GM18508 (cell line): ENCODE measurements around the gene BAIAP2L1.
"Not testable (repeated sequence)": the region's sequence is repeated elsewhere in the genome, so short reads cannot be mapped to it uniquely, and the experiment has no call there.

ENCODE experiments used
- ATAC-seq: cut with Tn5 transposase; IDR thresholded peaks from one replicate; pipeline ENCODE4 v1.9.1; 2021; ENCODE audit warnings: moderate number of reproducible peaks; ENCODE audit not compliant: insufficient read depth, unreplicated experiment

Gene BAIAP2L1

DNA sequence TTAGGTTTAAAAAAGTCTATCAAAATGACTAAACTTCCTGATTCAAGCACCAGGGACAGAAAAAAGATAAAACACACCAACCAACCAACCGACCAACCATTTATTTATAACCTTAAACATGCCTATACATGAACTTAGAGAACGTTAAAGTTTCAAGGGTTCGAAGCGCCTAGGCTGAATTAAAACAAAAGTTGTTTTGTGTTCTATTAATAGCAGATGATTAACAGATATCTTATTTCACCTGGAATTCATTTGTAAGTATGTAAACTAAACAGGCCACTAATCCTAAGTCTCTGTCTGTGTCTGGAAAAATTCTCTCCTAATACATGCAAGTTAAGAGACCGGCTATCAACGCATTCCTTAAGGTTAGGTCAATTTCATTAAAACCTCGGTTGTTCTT is 1.4 kb downstream of the BAIAP2L1 start:
- ATAC-seq: no peak

GRCh38 chr7:98398567-98399372 is 2.1 kb downstream of the BAIAP2L1 start:
- no peak for ATAC-seq

- ATAC-seq: no peak
Measured at GRCh38 chr7:98396768-98397167, 4.1 kb downstream of the BAIAP2L1 start.

DNA sequence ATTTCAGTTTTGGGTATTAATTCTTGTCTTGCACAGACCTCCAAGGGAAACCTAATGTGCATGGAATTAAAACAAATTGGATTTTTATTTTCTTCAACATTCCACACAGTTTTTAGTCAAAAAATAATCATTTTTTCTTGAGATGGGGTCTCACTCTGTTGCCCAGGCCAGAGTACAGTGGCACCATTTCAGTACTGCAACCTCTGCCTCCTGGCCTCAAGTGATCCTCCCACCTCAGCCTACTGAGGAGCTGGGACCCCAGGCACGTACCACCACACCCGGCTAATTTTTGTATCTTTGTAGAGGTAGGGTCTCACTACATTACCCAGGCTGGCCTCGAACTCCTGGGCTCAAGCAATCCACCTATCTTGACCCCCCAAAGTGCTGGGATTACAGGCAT is 4.9 kb downstream of the BAIAP2L1 start:
- no peak for ATAC-seq

DNA sequence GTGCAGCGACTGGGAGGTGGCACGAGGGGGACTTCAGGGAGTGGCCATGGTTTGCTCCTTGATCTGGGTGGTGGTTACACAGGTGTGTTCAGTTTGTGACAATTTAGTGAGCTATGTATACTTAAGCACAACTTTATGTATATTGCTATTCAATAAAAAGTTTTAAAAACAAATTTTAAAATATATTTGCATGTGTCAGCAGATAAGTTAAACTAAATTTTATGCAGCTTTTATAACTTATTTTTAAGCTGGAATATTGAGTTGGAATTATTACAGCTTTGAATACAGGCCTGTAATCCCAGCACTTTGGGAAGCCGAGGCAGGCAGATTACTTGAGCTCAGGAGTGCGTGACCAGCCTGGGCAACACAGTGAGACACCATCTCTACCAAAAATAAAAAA is 5.4 kb downstream of the BAIAP2L1 start:
- no peak for ATAC-seq

DNA sequence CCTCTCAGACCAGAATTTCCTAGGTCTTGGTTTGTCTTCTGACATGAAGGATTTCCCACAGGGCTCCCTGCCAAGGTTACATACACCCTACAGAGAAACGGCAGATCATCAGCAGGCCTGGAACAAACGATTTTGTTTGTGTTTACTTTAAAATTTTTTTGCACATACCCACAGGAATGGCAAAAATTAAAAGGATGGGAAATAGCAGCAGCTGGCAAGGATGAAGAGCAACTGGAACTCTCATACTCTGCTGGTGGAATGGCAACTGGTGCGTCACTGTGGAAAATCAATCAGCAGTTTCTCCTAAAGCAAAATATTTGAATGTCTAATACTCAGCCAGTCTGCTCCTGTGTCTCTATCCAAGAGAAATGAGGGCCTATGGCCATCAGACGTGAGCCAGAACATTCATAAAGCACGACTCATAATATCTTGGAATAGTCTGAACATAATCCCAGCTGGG is 6.5 kb downstream of the BAIAP2L1 start:
- ATAC-seq: no peak

DNA sequence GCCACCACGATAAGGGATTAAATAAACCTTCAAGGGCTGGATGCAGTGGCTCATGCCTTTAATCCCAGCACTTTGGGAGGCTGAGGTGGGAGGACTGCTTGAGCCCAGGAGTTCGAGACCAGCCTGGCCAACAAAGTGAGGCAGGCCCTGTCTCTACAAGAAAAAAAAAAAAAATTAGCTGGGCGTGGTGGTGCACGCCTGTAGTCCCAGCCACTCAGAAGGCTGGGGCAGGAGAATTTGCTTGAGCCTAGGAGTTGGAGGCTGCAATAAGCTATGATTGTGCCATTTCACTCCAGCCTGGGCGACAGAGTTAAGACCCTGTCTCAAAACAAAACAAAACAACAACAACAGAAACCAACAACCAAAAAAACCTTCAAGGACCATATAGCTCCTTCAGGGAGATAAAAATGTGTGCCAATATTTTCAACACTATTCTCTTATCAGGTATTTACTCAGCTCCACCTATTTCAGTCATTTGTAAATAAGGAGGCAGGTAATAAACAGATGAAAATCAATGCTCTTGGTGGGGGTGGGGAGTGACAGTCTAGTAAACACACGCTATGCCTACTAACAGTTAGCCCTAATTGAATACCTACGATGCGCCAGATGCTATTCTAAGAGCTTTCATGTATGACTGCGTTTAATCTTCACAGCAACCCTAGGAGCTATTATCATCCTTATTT is 13.2 kb downstream of the BAIAP2L1 start:
- no peak for ATAC-seq

DNA sequence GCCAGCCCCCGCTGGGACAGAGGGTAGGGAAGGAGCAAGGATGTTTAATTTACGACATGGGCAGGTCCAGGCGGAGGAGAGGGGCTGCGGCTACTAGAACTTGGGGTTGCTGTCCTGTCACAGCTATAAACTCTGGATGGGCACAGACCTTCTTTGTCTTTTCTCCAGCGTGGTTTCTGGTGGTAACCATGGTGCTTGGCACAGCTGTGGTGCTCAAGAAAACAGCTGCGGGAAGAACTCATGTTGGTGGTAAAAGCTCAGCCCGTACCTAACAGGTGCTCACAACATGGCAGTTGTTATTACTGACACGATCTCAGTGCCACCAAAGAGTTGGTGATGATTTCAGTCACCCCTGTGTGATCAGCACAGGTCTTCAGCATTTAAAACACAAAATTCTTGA is 13.8 kb downstream of the BAIAP2L1 start:
- ATAC-seq: no peak

- ATAC-seq: not testable (repeated sequence)
Measured at GRCh38 chr7:98385532-98385931, 15.4 kb downstream of the BAIAP2L1 start.

GRCh38 chr7:98378210-98378819 is 22.6 kb downstream of the BAIAP2L1 start:
- ATAC-seq: no peak

GRCh38 chr7:98376711-98377110 is 24.2 kb downstream of the BAIAP2L1 start:
- no peak for ATAC-seq

GRCh38 chr7:98375664-98376063 is 25.2 kb downstream of the BAIAP2L1 start:
- ATAC-seq: no peak

GRCh38 chr7:98374285-98374680 is 26.6 kb downstream of the BAIAP2L1 start:
- ATAC-seq: no peak

DNA sequence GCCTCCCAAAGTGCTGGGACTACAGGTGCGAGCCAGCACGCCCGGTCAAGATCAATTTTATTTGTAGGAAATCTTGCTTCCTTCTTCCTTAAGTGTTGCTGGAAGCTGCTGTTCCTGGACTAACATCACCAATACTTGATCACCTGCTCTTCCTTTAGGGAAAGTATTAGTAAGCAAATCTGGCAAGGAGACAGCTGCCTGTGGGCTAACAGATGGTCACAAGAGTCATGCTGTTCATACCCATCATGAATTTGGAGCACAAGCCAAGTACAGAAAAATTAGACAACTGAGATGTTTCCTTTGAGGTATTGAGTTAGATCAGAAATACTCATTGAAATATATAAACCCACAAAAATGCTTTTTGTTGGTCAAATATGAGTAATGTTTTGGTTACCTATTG is 27.9 kb downstream of the BAIAP2L1 start:
- no peak for ATAC-seq

GRCh38 chr7:98369726-98370125 is 31.2 kb downstream of the BAIAP2L1 start:
- no peak for ATAC-seq

GRCh38 chr7:98368716-98369115 is 32.2 kb downstream of the BAIAP2L1 start:
- ATAC-seq: no peak

DNA sequence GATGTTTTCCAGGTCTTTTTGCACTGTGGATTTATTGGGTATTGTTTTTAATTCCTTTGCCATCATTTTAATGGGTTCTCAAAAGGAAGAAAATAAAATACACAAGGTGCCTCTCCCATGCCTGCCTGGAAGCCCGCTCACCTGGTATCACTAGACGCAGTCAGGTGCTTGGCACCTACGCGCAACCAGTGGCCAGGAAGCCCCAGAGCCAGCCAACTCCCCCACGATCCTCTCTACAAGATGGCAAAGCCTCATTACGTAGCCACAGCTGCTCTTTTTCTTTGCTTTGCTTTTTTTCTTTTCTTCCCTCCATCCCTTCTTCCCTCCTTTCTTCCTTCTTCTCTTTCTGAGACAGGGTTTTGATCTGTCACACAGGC is 34.3 kb downstream of the BAIAP2L1 start:
- ATAC-seq: no peak

DNA sequence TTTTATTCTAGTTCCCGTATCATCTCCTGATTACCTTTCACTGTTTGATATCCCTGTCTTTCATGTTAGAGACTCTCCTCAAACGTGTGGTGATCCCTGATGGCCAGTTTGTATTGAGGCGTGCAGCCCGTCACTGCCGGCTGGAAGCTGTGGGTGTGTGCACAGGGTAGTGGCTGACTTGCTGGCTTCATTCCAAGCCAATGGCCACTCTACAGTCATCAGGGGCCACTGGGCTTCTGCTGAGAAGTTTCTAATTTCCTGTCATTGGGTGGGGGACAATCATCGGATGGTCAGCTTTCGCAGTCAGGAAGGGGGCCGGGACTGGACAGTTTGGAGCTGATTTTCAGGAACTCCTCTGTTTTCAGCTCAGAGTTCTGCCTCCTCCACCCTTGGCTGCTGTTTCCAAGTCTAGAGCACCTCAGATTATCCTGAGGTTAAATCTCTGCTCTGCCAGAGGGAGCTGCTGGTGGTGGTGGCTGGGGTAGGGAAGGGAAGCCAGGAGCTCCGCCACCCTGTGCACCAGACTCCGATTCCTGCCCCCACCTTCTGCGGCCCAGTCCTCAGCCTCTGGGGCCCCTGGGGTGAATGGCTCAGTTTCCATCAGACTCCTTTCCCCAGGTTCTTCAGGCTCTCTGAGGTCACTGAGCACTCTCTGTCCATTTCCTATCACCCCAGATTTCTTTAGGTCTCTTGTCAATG is 34.9 kb downstream of the BAIAP2L1 start:
- no peak for ATAC-seq

DNA sequence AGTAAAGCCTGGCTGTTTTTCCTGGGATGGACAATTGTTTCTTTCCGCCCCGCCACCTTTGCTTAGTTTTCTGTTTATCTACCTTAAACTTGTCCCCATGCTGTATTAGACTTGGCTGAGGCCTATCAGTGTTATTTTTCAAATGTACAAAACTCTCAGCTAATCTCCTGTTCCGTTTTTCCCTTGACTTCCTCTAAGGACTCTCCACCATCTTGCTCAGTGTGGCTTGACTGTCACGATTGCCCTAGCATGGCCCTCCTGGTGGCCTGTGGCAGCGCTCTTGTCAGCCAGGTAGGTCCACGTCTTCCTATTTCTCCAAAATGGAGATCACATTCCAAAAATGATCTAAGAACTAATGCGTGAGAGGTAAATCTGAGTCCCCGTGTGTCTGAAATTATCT is 36.7 kb downstream of the BAIAP2L1 start:
- no peak for ATAC-seq

DNA sequence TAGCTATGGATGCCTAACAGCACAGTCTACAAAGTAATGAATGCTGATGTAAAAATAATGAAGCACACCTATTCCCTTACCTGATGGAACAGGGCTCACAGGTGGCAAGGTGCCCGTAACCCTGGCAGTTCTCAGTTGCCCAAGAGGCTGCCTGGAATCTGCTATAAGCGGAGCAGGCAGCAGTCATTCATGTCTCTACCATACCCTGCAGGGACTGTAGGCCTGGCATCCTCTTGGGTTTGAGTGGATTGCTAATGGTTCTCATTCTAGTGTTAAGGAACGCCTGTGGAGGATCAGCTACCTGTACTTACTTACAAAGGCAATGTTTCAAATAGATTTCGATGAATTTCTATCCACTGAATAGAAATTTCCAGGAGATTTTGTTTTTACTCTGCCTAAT is 38.4 kb downstream of the BAIAP2L1 start:
- ATAC-seq: no peak
